LoVo (cell line): ENCODE results near the gene DNAH2.

Experiments
- DNase-seq: peaks from one replicate; pipeline ENCODE4 v3.0.0-alpha.2; 2016; ENCODE audit warnings: low spot score

Gene DNAH2

GRCh38 chr17:7777017-7777416, 59.5 kb downstream of the DNAH2 start:
- DNase-seq, result no peak

- no peak for DNase-seq
Observed at GRCh38 chr17:7780736-7781135, 63.2 kb downstream of the DNAH2 start.

GRCh38 chr17:7781429-7781828, 63.9 kb downstream of the DNAH2 start:
- DNase-seq, result no peak

GRCh38 chr17:7782240-7782639, 64.7 kb downstream of the DNAH2 start:
- DNase-seq, result no peak

GRCh38 chr17:7786866-7787265, 69.3 kb downstream of the DNAH2 start:
- DNase-seq, result no peak

- DNase-seq, result no peak
Observed at GRCh38 chr17:7789131-7789530, 71.6 kb downstream of the DNAH2 start.

- no peak for DNase-seq
Observed at GRCh38 chr17:7790150-7790549, 72.6 kb downstream of the DNAH2 start.

GRCh38 chr17:7792611-7793010, 75.1 kb downstream of the DNAH2 start:
- DNase-seq, result no peak

- DNase-seq, result no peak
Observed at GRCh38 chr17:7794075-7794663, 76.6 kb downstream of the DNAH2 start.

GRCh38 chr17:7797976-7798375, 80.4 kb downstream of the DNAH2 start:
- no peak for DNase-seq

- DNase-seq, result no peak
Observed at GRCh38 chr17:7798839-7799238, 81.3 kb downstream of the DNAH2 start.

- DNase-seq, result peak; percentile 85
Observed at GRCh38 chr17:7803981-7804380, 86.4 kb downstream of the DNAH2 start.

GRCh38 chr17:7806587-7806986, 89.0 kb downstream of the DNAH2 start:
- DNase-seq, result no peak

- DNase-seq, result no peak
Observed at GRCh38 chr17:7807206-7807605, 89.7 kb downstream of the DNAH2 start.

- peak; percentile 76 for DNase-seq
Observed at GRCh38 chr17:7809086-7809790, 91.7 kb downstream of the DNAH2 start.

- peak; percentile 20 for DNase-seq
Observed at GRCh38 chr17:7809791-7810343, 92.3 kb downstream of the DNAH2 start.

GRCh38 chr17:7811251-7811650, 93.7 kb downstream of the DNAH2 start:
- no peak for DNase-seq

- no peak for DNase-seq
Observed at GRCh38 chr17:7814969-7815368, 97.4 kb downstream of the DNAH2 start.

- DNase-seq, result no peak
Observed at GRCh38 chr17:7816926-7817642, 99.5 kb downstream of the DNAH2 start.

GRCh38 chr17:7817643-7817964, 100.1 kb downstream of the DNAH2 start:
- DNase-seq, result no peak

- DNase-seq, result no peak
Observed at GRCh38 chr17:7818026-7818425, 100.5 kb downstream of the DNAH2 start.

GRCh38 chr17:7818746-7819645, 101.5 kb downstream of the DNAH2 start:
- DNase-seq, result no peak
